ENCODE measurements around the gene PICK1.

- TF ChIP-seq CTCF (IDR thresholded peaks at IDR 0.05; ENCODE audit: insufficient read depth, low read depth, low read length) (no peak), EZH2 (IDR thresholded peaks at IDR 0.05; ENCODE audit: insufficient read depth, low read length) (no peak)
These were observed 54.7 kb downstream of the PICK1 start for GRCh38 chr22:38111925-38112355.

All from astrocyte (in vitro differentiated cells and primary cell).